HG02642 (cell line): Measurements from ENCODE around the gene GAL3ST2.
A peak's percentile ranks its signal among the peaks of the same experiment; 100 is the strongest.
"Not testable (repeated sequence)": the region's sequence is repeated elsewhere in the genome, so short reads cannot be mapped to it uniquely, and the experiment has no call there.

Source experiments
- ATAC-seq: cut with Tn5 transposase; IDR thresholded peaks from one replicate; pipeline ENCODE4 v1.9.1; 2021; ENCODE audit warnings: mild to moderate bottlenecking; ENCODE audit not compliant: unreplicated experiment, poor library complexity

GAL3ST2 gene

GRCh38 chr2:241776336-241777169 is at the start of gene GAL3ST2:
Gene GAL3ST2 (plus strand): TSS chr2:241776822. CDS start chr2:241776956, 134 bp downstream.
- ATAC-seq = no peak

GRCh38 chr2:241728000-241728399 is 48.6 kb upstream of the GAL3ST2 start:
- no peak for ATAC-seq

GRCh38 chr2:241728627-241729026 is 48.0 kb upstream of the GAL3ST2 start:
- ATAC-seq = no peak

- no peak for ATAC-seq
These were observed 46.8 kb upstream of the GAL3ST2 start for GRCh38 chr2:241729868-241730267.

- no peak for ATAC-seq
These were observed 45.8 kb upstream of the GAL3ST2 start for GRCh38 chr2:241730671-241731293.

- not testable (repeated sequence) for ATAC-seq
These were observed 44.0 kb upstream of the GAL3ST2 start for GRCh38 chr2:241732513-241733186.

- ATAC-seq = no peak
These were observed 43.0 kb upstream of the GAL3ST2 start for GRCh38 chr2:241733391-241734207.

- ATAC-seq = peak; percentile 29
These were observed 42.5 kb upstream of the GAL3ST2 start for GRCh38 chr2:241734208-241734466.

GRCh38 chr2:241734467-241735208 is 42.0 kb upstream of the GAL3ST2 start, which contains the start of gene D2HGDH:
Gene D2HGDH (plus strand): TSS chr2:241734630. CDS start chr2:241735225, 595 bp downstream.
- ATAC-seq = peak; percentile 80

GRCh38 chr2:241736111-241736510 is 40.5 kb upstream of the GAL3ST2 start:
- ATAC-seq = no peak

- ATAC-seq = no peak
These were observed 38.5 kb upstream of the GAL3ST2 start for GRCh38 chr2:241738040-241738686.

- no peak for ATAC-seq
These were observed 37.4 kb upstream of the GAL3ST2 start for GRCh38 chr2:241739177-241739576.

GRCh38 chr2:241739651-241740050 is 37.0 kb upstream of the GAL3ST2 start:
- ATAC-seq = no peak

- ATAC-seq = no peak
These were observed 35.6 kb upstream of the GAL3ST2 start for GRCh38 chr2:241741016-241741415.

- ATAC-seq = no peak
These were observed 34.2 kb upstream of the GAL3ST2 start for GRCh38 chr2:241742320-241742939.

GRCh38 chr2:241743008-241743407 is 33.6 kb upstream of the GAL3ST2 start:
- not testable (repeated sequence) for ATAC-seq

- no peak for ATAC-seq
These were observed 33.0 kb upstream of the GAL3ST2 start for GRCh38 chr2:241743620-241744019.

- no peak for ATAC-seq
These were observed 32.4 kb upstream of the GAL3ST2 start for GRCh38 chr2:241744028-241744754.
